ENCODE data around the gene ADAMTS8. TPM values are rescaled to one million over a fixed set of nuclear protein-coding genes. Genes with fewer than 3 reads are reported as not detected.

ADAMTS8 gene
- total and polyA plus RNA-seq, 2 donors = 0.14 to 0.37 TPM

- Histone ChIP-seq H3K4me1 (ENCODE audit: control insufficient read depth in 2 of 2, insufficient read depth in 2 of 2, low read length in 2 of 2) (no peaks in the 10 kb centered on the region), H3K27ac (ENCODE audit: low read depth in 1 of 2, low read length in 1 of 2) (no peak overlapping the region), H3K9me3 (ENCODE audit: control insufficient read depth in 2 of 2, insufficient read depth in 1 of 2, low read length in 1 of 2) (no peaks in the 10 kb centered on the region), H3K36me3 (ENCODE audit: control insufficient read depth in 2 of 2, insufficient read depth in 2 of 2, low read length in 1 of 2) (no peaks in the 10 kb centered on the region), H3K27me3 (ENCODE audit: control insufficient read depth in 2 of 2, insufficient read depth in 1 of 2, low read length in 1 of 2) (peaks cover 44 to 73% of the 10 kb centered on the region in 2 donors), H3K4me3 (ENCODE audit: low read length in 2 of 2) (no peak overlapping the region)
- 94% methylated on average over 14 of the region's 14 CpGs for WGBS
- no peak for DNase-seq (ENCODE audit: low read depth in 6 of 9, low spot score in 9 of 9)
Observed at GRCh38 chr11:130424613-130425140, 3.7 kb downstream of the ADAMTS8 start.

- Histone ChIP-seq H3K4me1 (ENCODE audit: control insufficient read depth in 2 of 2, insufficient read depth in 2 of 2, low read length in 2 of 2) (no peaks in the 10 kb centered on the region), H3K27ac (ENCODE audit: low read depth in 1 of 2, low read length in 1 of 2) (no peak overlapping the region), H3K9me3 (ENCODE audit: control insufficient read depth in 2 of 2, insufficient read depth in 1 of 2, low read length in 1 of 2) (no peaks in the 10 kb centered on the region), H3K4me3 (ENCODE audit: low read length in 2 of 2) (no peak overlapping the region), H3K27me3 (ENCODE audit: control insufficient read depth in 2 of 2, insufficient read depth in 1 of 2, low read length in 1 of 2) (peaks cover 34 to 63% of the 10 kb centered on the region in 2 donors), H3K36me3 (ENCODE audit: control insufficient read depth in 2 of 2, insufficient read depth in 2 of 2, low read length in 1 of 2) (no peaks in the 10 kb centered on the region)
- DNase-seq (ENCODE audit: low read depth in 6 of 9, low spot score in 9 of 9) = no peak
- WGBS = 93% methylated on average over 16 of the region's 16 CpGs
Observed at GRCh38 chr11:130423541-130424142, 4.8 kb downstream of the ADAMTS8 start.

GRCh38 chr11:130422251-130422995 lies 6.0 kb downstream of the ADAMTS8 start:
- Histone ChIP-seq H3K4me1 (ENCODE audit: control insufficient read depth in 2 of 2, insufficient read depth in 2 of 2, low read length in 2 of 2) (no peaks in the 10 kb centered on the region), H3K27me3 (ENCODE audit: control insufficient read depth in 2 of 2, insufficient read depth in 1 of 2, low read length in 1 of 2) (peaks cover 21 to 54% of the 10 kb centered on the region in 2 donors), H3K9me3 (ENCODE audit: control insufficient read depth in 2 of 2, insufficient read depth in 1 of 2, low read length in 1 of 2) (no peaks in the 10 kb centered on the region), H3K36me3 (ENCODE audit: control insufficient read depth in 2 of 2, insufficient read depth in 2 of 2, low read length in 1 of 2) (no peaks in the 10 kb centered on the region), H3K27ac (ENCODE audit: low read depth in 1 of 2, low read length in 1 of 2) (no peak overlapping the region), H3K4me3 (ENCODE audit: low read length in 2 of 2) (no peak overlapping the region)
- WGBS = 95% methylated on average over 22 of the region's 22 CpGs
- DNase-seq (ENCODE audit: low read depth in 6 of 9, low spot score in 9 of 9) = no peak

- DNase-seq (ENCODE audit: low read depth in 6 of 9, low spot score in 9 of 9) = no peak
- Histone ChIP-seq H3K4me3 (ENCODE audit: low read length in 2 of 2) (no peak overlapping the region), H3K27me3 (ENCODE audit: control insufficient read depth in 2 of 2, insufficient read depth in 1 of 2, low read length in 1 of 2) (peaks cover 14 to 47% of the 10 kb centered on the region in 2 donors), H3K9me3 (ENCODE audit: control insufficient read depth in 2 of 2, insufficient read depth in 1 of 2, low read length in 1 of 2) (no peaks in the 10 kb centered on the region), H3K4me1 (ENCODE audit: control insufficient read depth in 2 of 2, insufficient read depth in 2 of 2, low read length in 2 of 2) (no peaks in the 10 kb centered on the region), H3K36me3 (ENCODE audit: control insufficient read depth in 2 of 2, insufficient read depth in 2 of 2, low read length in 1 of 2) (no peaks in the 10 kb centered on the region), H3K27ac (ENCODE audit: low read depth in 1 of 2, low read length in 1 of 2) (no peak overlapping the region)
- 85% methylated on average over 8 of the region's 8 CpGs for WGBS
Observed at GRCh38 chr11:130421697-130422096, 6.7 kb downstream of the ADAMTS8 start.

GRCh38 chr11:130421199-130421585 lies 7.2 kb downstream of the ADAMTS8 start:
- Histone ChIP-seq H3K4me3 (ENCODE audit: low read length in 2 of 2) (no peak overlapping the region), H3K4me1 (ENCODE audit: control insufficient read depth in 2 of 2, insufficient read depth in 2 of 2, low read length in 2 of 2) (no peaks in the 10 kb centered on the region), H3K9me3 (ENCODE audit: control insufficient read depth in 2 of 2, insufficient read depth in 1 of 2, low read length in 1 of 2) (no peaks in the 10 kb centered on the region), H3K27ac (ENCODE audit: low read depth in 1 of 2, low read length in 1 of 2) (no peak overlapping the region), H3K36me3 (ENCODE audit: control insufficient read depth in 2 of 2, insufficient read depth in 2 of 2, low read length in 1 of 2) (no peaks in the 10 kb centered on the region), H3K27me3 (ENCODE audit: control insufficient read depth in 2 of 2, insufficient read depth in 1 of 2, low read length in 1 of 2) (peaks cover 9 to 42% of the 10 kb centered on the region in 2 donors)
- no peak for DNase-seq (ENCODE audit: low read depth in 6 of 9, low spot score in 9 of 9)
- 92% methylated on average over 7 of the region's 7 CpGs for WGBS

GRCh38 chr11:130420478-130421198 lies 7.8 kb downstream of the ADAMTS8 start:
- WGBS = 79% methylated on average over 14 of the region's 14 CpGs
- H3K4me1 ChIP-seq (ENCODE audit: control insufficient read depth in 2 of 2, insufficient read depth in 2 of 2, low read length in 2 of 2) = no peaks in the 10 kb centered on the region
- DNase-seq (ENCODE audit: low read depth in 6 of 9, low spot score in 9 of 9) = no peak
- H3K36me3 ChIP-seq (ENCODE audit: control insufficient read depth in 2 of 2, insufficient read depth in 2 of 2, low read length in 1 of 2) = no peaks in the 10 kb centered on the region
- no peaks in the 10 kb centered on the region for H3K9me3 ChIP-seq (ENCODE audit: control insufficient read depth in 2 of 2, insufficient read depth in 1 of 2, low read length in 1 of 2)
- H3K27ac ChIP-seq (ENCODE audit: low read depth in 1 of 2, low read length in 1 of 2) = no peak overlapping the region
- no peak overlapping the region for H3K4me3 ChIP-seq (ENCODE audit: low read length in 2 of 2)
- peaks cover 4 to 37% of the 10 kb centered on the region in 2 donors for H3K27me3 ChIP-seq (ENCODE audit: control insufficient read depth in 2 of 2, insufficient read depth in 1 of 2, low read length in 1 of 2)

GRCh38 chr11:130418756-130419155 lies 9.7 kb downstream of the ADAMTS8 start:
- Histone ChIP-seq H3K27ac (ENCODE audit: low read depth in 1 of 2, low read length in 1 of 2) (no peak overlapping the region), H3K27me3 (ENCODE audit: control insufficient read depth in 2 of 2, insufficient read depth in 1 of 2, low read length in 1 of 2) (peaks cover 4 to 23% of the 10 kb centered on the region in 2 donors), H3K4me3 (ENCODE audit: low read length in 2 of 2) (no peak overlapping the region), H3K4me1 (ENCODE audit: control insufficient read depth in 2 of 2, insufficient read depth in 2 of 2, low read length in 2 of 2) (no peaks in the 10 kb centered on the region), H3K9me3 (ENCODE audit: control insufficient read depth in 2 of 2, insufficient read depth in 1 of 2, low read length in 1 of 2) (no peaks in the 10 kb centered on the region), H3K36me3 (ENCODE audit: control insufficient read depth in 2 of 2, insufficient read depth in 2 of 2, low read length in 1 of 2) (no peaks in the 10 kb centered on the region)
- no peak for DNase-seq (ENCODE audit: low read depth in 6 of 9, low spot score in 9 of 9)
- 84% methylated on average over 12 of the region's 12 CpGs for WGBS

GRCh38 chr11:130418210-130418609 lies 10.2 kb downstream of the ADAMTS8 start:
- no peak overlapping the region for H3K4me3 ChIP-seq (ENCODE audit: low read length in 2 of 2)
- no peaks in the 10 kb centered on the region for H3K36me3 ChIP-seq (ENCODE audit: control insufficient read depth in 2 of 2, insufficient read depth in 2 of 2, low read length in 1 of 2)
- peaks cover 4 to 20% of the 10 kb centered on the region in 2 donors for H3K27me3 ChIP-seq (ENCODE audit: control insufficient read depth in 2 of 2, insufficient read depth in 1 of 2, low read length in 1 of 2)
- H3K9me3 ChIP-seq (ENCODE audit: control insufficient read depth in 2 of 2, insufficient read depth in 1 of 2, low read length in 1 of 2) = no peaks in the 10 kb centered on the region
- H3K4me1 ChIP-seq (ENCODE audit: control insufficient read depth in 2 of 2, insufficient read depth in 2 of 2, low read length in 2 of 2) = no peaks in the 10 kb centered on the region
- DNase-seq (ENCODE audit: low read depth in 6 of 9, low spot score in 9 of 9) = no peak
- WGBS = 98% methylated on average over 5 of the region's 5 CpGs
- H3K27ac ChIP-seq (ENCODE audit: low read depth in 1 of 2, low read length in 1 of 2) = no peak overlapping the region

GRCh38 chr11:130416906-130417305 lies 11.5 kb downstream of the ADAMTS8 start:
- Histone ChIP-seq H3K4me3 (ENCODE audit: low read length in 2 of 2) (no peak overlapping the region), H3K27me3 (ENCODE audit: control insufficient read depth in 2 of 2, insufficient read depth in 1 of 2, low read length in 1 of 2) (peaks cover 2 to 16% of the 10 kb centered on the region in 2 donors), H3K36me3 (ENCODE audit: control insufficient read depth in 2 of 2, insufficient read depth in 2 of 2, low read length in 1 of 2) (no peaks in the 10 kb centered on the region), H3K4me1 (ENCODE audit: control insufficient read depth in 2 of 2, insufficient read depth in 2 of 2, low read length in 2 of 2) (no peaks in the 10 kb centered on the region), H3K27ac (ENCODE audit: low read depth in 1 of 2, low read length in 1 of 2) (no peak overlapping the region), H3K9me3 (ENCODE audit: control insufficient read depth in 2 of 2, insufficient read depth in 1 of 2, low read length in 1 of 2) (no peaks in the 10 kb centered on the region)
- DNase-seq (ENCODE audit: low read depth in 6 of 9, low spot score in 9 of 9) = no peak
- WGBS = 97% methylated on average over 11 of the region's 11 CpGs

All from thymus (tissue), 11 donors.